ENCODE data around the gene SLC22A14. TPM values are rescaled to one million over a fixed set of nuclear protein-coding genes. Genes with fewer than 3 reads are reported as not detected.

SLC22A14 gene
- total RNA-seq, 3 donors from 2014 or later (not counting 1 experiment from before 2014, with no cell fraction given) = 0.20 TPM; not detected in 2

- intact Hi-C loops (cut with micrococcal nuclease) = loop anchor here (5.0 kb wide), 1 partner anchor 180 kb away; no protein-coding TSS in a partner anchor
- DNase-seq = no peak
- Mint-ChIP-seq H3K27ac (no peak overlapping the region), H3K9me3 (no peaks in the 10 kb centered on the region), H3K27me3 (ENCODE audit: low read depth in 2 of 2) (peaks cover 0 to 10% of the 10 kb centered on the region in 2 donors), H3K4me1 (no peaks in the 10 kb centered on the region), H3K36me3 (no peaks in the 10 kb centered on the region), H3K4me3 (no peak overlapping the region)
- ATAC-seq = no peak
- no peaks in the 10 kb centered on the region for H3K9me3 ChIP-seq (ENCODE audit: control insufficient read depth, insufficient read depth, low read length)
- H3K27ac ChIP-seq (ENCODE audit: low read length) = no peak overlapping the region
- no peaks in the 10 kb centered on the region for H3K4me1 ChIP-seq (ENCODE audit: control insufficient read depth, insufficient read depth, low read length)
- no peak for TF ChIP-seq CTCF (IDR thresholded peaks at IDR 0.05)
- H3K4me3 ChIP-seq (ENCODE audit: low read length) = no peak overlapping the region
- H3K36me3 ChIP-seq (ENCODE audit: control insufficient read depth, insufficient read depth, low read length) = no peaks in the 10 kb centered on the region
- H3K27me3 ChIP-seq (ENCODE audit: control insufficient read depth, insufficient read depth, low read length) = no peaks in the 10 kb centered on the region
Measured at GRCh38 chr3:38297537-38297936, 15.4 kb downstream of the SLC22A14 start.

- peak in 1 of 2 donors; percentile 17 for DNase-seq
- Mint-ChIP-seq H3K4me3 (no peak overlapping the region), H3K9me3 (no peaks in the 10 kb centered on the region), H3K4me1 (no peaks in the 10 kb centered on the region), H3K27me3 (ENCODE audit: low read depth in 2 of 2) (peaks cover 3 to 10% of the 10 kb centered on the region in 2 donors), H3K27ac (no peak overlapping the region), H3K36me3 (no peaks in the 10 kb centered on the region)
- Histone ChIP-seq H3K4me3 (ENCODE audit: low read length) (no peak overlapping the region), H3K27me3 (ENCODE audit: control insufficient read depth, insufficient read depth, low read length) (no peaks in the 10 kb centered on the region), H3K9me3 (ENCODE audit: control insufficient read depth, insufficient read depth, low read length) (no peaks in the 10 kb centered on the region), H3K27ac (ENCODE audit: low read length) (no peak overlapping the region), H3K36me3 (ENCODE audit: control insufficient read depth, insufficient read depth, low read length) (no peaks in the 10 kb centered on the region), H3K4me1 (ENCODE audit: control insufficient read depth, insufficient read depth, low read length) (no peaks in the 10 kb centered on the region)
- peak; percentile 19 for TF ChIP-seq CTCF (IDR thresholded peaks at IDR 0.05)
- intact Hi-C loops (cut with micrococcal nuclease) = loop anchor here (5.0 kb wide), 1 partner anchor 181 kb away; no protein-coding TSS in a partner anchor
- ATAC-seq = no peak
- 82% methylated on average over 4 of the region's 5 CpGs for WGBS (ENCODE audit: insufficient coverage)
Measured at GRCh38 chr3:38297947-38298711, 16.0 kb downstream of the SLC22A14 start.

- no peak overlapping the region for H3K27ac Mint-ChIP-seq
- DNase-seq (no peak), ATAC-seq (no peak)
- Histone ChIP-seq H3K27me3 (ENCODE audit: control insufficient read depth, insufficient read depth, low read length) (no peaks in the 10 kb centered on the region), H3K4me3 (ENCODE audit: low read length) (no peak overlapping the region), H3K27ac (ENCODE audit: low read length) (no peak overlapping the region), H3K4me1 (ENCODE audit: control insufficient read depth, insufficient read depth, low read length) (peaks cover 4% of the 10 kb centered on the region), H3K36me3 (ENCODE audit: control insufficient read depth, insufficient read depth, low read length) (no peaks in the 10 kb centered on the region), H3K9me3 (ENCODE audit: control insufficient read depth, insufficient read depth, low read length) (no peaks in the 10 kb centered on the region)
- intact Hi-C loops (cut with micrococcal nuclease) = no loop called here
- H3K36me3 Mint-ChIP-seq = no peaks in the 10 kb centered on the region
- H3K27me3 Mint-ChIP-seq (ENCODE audit: low read depth in 2 of 2) = peaks cover 14 to 24% of the 10 kb centered on the region in 2 donors
- no peaks in the 10 kb centered on the region for H3K9me3 Mint-ChIP-seq
- 86% methylated on average over 5 of the region's 5 CpGs for WGBS (ENCODE audit: insufficient coverage)
- no peaks in the 10 kb centered on the region for H3K4me1 Mint-ChIP-seq
- H3K4me3 Mint-ChIP-seq = no peak overlapping the region
- TF ChIP-seq CTCF (IDR thresholded peaks at IDR 0.05) = no peak
Measured at GRCh38 chr3:38306941-38307340, 24.8 kb downstream of the SLC22A14 start.

GRCh38 chr3:38307599-38307998 is 25.5 kb downstream of the SLC22A14 start:
- intact Hi-C loops (cut with micrococcal nuclease) = no loop called here
- Mint-ChIP-seq H3K4me3 (no peak overlapping the region), H3K9me3 (no peaks in the 10 kb centered on the region), H3K27me3 (ENCODE audit: low read depth in 2 of 2) (peaks cover 14 to 28% of the 10 kb centered on the region in 2 donors), H3K4me1 (no peaks in the 10 kb centered on the region), H3K36me3 (no peaks in the 10 kb centered on the region), H3K27ac (no peak overlapping the region)
- no peak for TF ChIP-seq CTCF (IDR thresholded peaks at IDR 0.05)
- Histone ChIP-seq H3K27me3 (ENCODE audit: control insufficient read depth, insufficient read depth, low read length) (no peaks in the 10 kb centered on the region), H3K36me3 (ENCODE audit: control insufficient read depth, insufficient read depth, low read length) (no peaks in the 10 kb centered on the region), H3K27ac (ENCODE audit: low read length) (no peak overlapping the region), H3K9me3 (ENCODE audit: control insufficient read depth, insufficient read depth, low read length) (no peaks in the 10 kb centered on the region), H3K4me1 (ENCODE audit: control insufficient read depth, insufficient read depth, low read length) (peaks cover 4% of the 10 kb centered on the region), H3K4me3 (ENCODE audit: low read length) (no peak overlapping the region)
- ATAC-seq (no peak), DNase-seq (no peak)
- WGBS (ENCODE audit: insufficient coverage) = 85% methylated on average over 12 of the region's 12 CpGs

All from natural killer cell (primary cell).